ENCODE results near the gene NTSR2.

GRCh38 chr2:11718606-11719005 is 48.6 kb upstream of the NTSR2 start:
- TF ChIP-seq, protein P1, sequence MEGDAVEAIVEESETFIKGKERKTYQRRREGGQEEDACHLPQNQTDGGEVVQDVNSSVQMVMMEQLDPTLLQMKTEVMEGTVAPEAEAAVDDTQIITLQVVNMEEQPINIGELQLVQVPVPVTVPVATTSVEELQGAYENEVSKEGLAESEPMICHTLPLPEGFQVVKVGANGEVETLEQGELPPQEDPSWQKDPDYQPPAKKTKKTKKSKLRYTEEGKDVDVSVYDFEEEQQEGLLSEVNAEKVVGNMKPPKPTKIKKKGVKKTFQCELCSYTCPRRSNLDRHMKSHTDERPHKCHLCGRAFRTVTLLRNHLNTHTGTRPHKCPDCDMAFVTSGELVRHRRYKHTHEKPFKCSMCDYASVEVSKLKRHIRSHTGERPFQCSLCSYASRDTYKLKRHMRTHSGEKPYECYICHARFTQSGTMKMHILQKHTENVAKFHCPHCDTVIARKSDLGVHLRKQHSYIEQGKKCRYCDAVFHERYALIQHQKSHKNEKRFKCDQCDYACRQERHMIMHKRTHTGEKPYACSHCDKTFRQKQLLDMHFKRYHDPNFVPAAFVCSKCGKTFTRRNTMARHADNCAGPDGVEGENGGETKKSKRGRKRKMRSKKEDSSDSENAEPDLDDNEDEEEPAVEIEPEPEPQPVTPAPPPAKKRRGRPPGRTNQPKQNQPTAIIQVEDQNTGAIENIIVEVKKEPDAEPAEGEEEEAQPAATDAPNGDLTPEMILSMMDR (conservative IDR thresholded peaks at IDR 0.05; ENCODE audit: low read depth in 2 of 2): no peak
- TF ChIP-seq, protein P2, sequence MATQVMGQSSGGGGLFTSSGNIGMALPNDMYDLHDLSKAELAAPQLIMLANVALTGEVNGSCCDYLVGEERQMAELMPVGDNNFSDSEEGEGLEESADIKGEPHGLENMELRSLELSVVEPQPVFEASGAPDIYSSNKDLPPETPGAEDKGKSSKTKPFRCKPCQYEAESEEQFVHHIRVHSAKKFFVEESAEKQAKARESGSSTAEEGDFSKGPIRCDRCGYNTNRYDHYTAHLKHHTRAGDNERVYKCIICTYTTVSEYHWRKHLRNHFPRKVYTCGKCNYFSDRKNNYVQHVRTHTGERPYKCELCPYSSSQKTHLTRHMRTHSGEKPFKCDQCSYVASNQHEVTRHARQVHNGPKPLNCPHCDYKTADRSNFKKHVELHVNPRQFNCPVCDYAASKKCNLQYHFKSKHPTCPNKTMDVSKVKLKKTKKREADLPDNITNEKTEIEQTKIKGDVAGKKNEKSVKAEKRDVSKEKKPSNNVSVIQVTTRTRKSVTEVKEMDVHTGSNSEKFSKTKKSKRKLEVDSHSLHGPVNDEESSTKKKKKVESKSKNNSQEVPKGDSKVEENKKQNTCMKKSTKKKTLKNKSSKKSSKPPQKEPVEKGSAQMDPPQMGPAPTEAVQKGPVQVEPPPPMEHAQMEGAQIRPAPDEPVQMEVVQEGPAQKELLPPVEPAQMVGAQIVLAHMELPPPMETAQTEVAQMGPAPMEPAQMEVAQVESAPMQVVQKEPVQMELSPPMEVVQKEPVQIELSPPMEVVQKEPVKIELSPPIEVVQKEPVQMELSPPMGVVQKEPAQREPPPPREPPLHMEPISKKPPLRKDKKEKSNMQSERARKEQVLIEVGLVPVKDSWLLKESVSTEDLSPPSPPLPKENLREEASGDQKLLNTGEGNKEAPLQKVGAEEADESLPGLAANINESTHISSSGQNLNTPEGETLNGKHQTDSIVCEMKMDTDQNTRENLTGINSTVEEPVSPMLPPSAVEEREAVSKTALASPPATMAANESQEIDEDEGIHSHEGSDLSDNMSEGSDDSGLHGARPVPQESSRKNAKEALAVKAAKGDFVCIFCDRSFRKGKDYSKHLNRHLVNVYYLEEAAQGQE (IDR thresholded peaks at IDR 0.05; ENCODE audit: unreplicated experiment): no peak
- TF ChIP-seq EZH2phosphoT487 (IDR thresholded peaks at IDR 0.05; ENCODE audit: unreplicated experiment): no peak
- no peak for TF ChIP-seq EZH2 (IDR thresholded peaks at IDR 0.05; ENCODE audit: low read depth, unreplicated experiment)
- TF ChIP-seq CREB1 (CRISPR knock-in tag; IDR thresholded peaks at IDR 0.05; ENCODE audit: low read depth): no peak
